Activated CD4-positive, alpha-beta T cell treated with anti-CD3 and anti-CD28 coated beads for 48 hours (primary cell): ENCODE results near the gene CPNE4.

Experiments
- DNase-seq: peaks from one replicate; pipeline ENCODE4 v3.0.0-alpha.2; 2020

The CPNE4 gene

GRCh38 chr3:131669600-131669999 is 365.2 kb downstream of the CPNE4 start:
- no peak for DNase-seq

GRCh38 chr3:131658771-131659170 is 376.0 kb downstream of the CPNE4 start:
- DNase-seq = no peak

- no peak for DNase-seq
Observed at GRCh38 chr3:131658115-131658514, 376.7 kb downstream of the CPNE4 start.

GRCh38 chr3:131655070-131655690 is 379.6 kb downstream of the CPNE4 start:
- no peak for DNase-seq

GRCh38 chr3:131645638-131646037 is 389.2 kb downstream of the CPNE4 start:
- no peak for DNase-seq

- DNase-seq = no peak
Observed at GRCh38 chr3:131636266-131636775, 398.5 kb downstream of the CPNE4 start.

GRCh38 chr3:131630807-131631206 is 404.0 kb downstream of the CPNE4 start:
- no peak for DNase-seq

GRCh38 chr3:131630097-131630496 is 404.7 kb downstream of the CPNE4 start:
- no peak for DNase-seq

- no peak for DNase-seq
Observed at GRCh38 chr3:131623431-131623830, 411.4 kb downstream of the CPNE4 start.

- DNase-seq = no peak
Observed at GRCh38 chr3:131622726-131623125, 412.1 kb downstream of the CPNE4 start.

GRCh38 chr3:131620977-131621376 is 413.8 kb downstream of the CPNE4 start:
- no peak for DNase-seq

- no peak for DNase-seq
Observed at GRCh38 chr3:131619821-131620220, 415.0 kb downstream of the CPNE4 start.

GRCh38 chr3:131616719-131617118 is 418.1 kb downstream of the CPNE4 start:
- no peak for DNase-seq

- no peak for DNase-seq
Observed at GRCh38 chr3:131612745-131613144, 422.1 kb downstream of the CPNE4 start.

- DNase-seq = no peak
Observed at GRCh38 chr3:131610174-131610573, 424.6 kb downstream of the CPNE4 start.

GRCh38 chr3:131608741-131609140 is 426.1 kb downstream of the CPNE4 start:
- no peak for DNase-seq

GRCh38 chr3:131608296-131608695 is 426.5 kb downstream of the CPNE4 start:
- DNase-seq = no peak

- DNase-seq = no peak
Observed at GRCh38 chr3:131605916-131606315, 428.9 kb downstream of the CPNE4 start.

- DNase-seq = no peak
Observed at GRCh38 chr3:131602011-131602779, 432.6 kb downstream of the CPNE4 start.

GRCh38 chr3:131597816-131598215 is 437.0 kb downstream of the CPNE4 start:
- no peak for DNase-seq

GRCh38 chr3:131596884-131597283 is 437.9 kb downstream of the CPNE4 start:
- no peak for DNase-seq

- no peak for DNase-seq
Observed at GRCh38 chr3:131591394-131592014, 443.3 kb downstream of the CPNE4 start.

- no peak for DNase-seq
Observed at GRCh38 chr3:131586277-131586676, 448.5 kb downstream of the CPNE4 start.

- DNase-seq = no peak
Observed at GRCh38 chr3:131582438-131582837, 452.4 kb downstream of the CPNE4 start.
